Globus pallidus (tissue), 1 donor: ENCODE data around the gene SAPCD2.

Source experiments
- DNase-seq: peaks from one replicate; pipeline ENCODE4 v3.0.0-alpha.2; 2015; ENCODE audit warnings: low spot score

SAPCD2 gene

GRCh38 chr9:137107312-137107921 is 37.1 kb upstream of the SAPCD2 start:
- DNase-seq, result no peak

- no peak for DNase-seq
Measured at GRCh38 chr9:137106662-137107250, 36.4 kb upstream of the SAPCD2 start.

- no peak for DNase-seq
Measured at GRCh38 chr9:137105814-137106661, 35.7 kb upstream of the SAPCD2 start.

GRCh38 chr9:137103206-137103999 is 33.0 kb upstream of the SAPCD2 start:
- no peak for DNase-seq

- DNase-seq, result no peak
Measured at GRCh38 chr9:137099231-137099630, 28.9 kb upstream of the SAPCD2 start.

GRCh38 chr9:137097761-137098462 is 27.6 kb upstream of the SAPCD2 start:
- no peak for DNase-seq

- DNase-seq, result no peak
Measured at GRCh38 chr9:137096785-137097546, 26.6 kb upstream of the SAPCD2 start.

GRCh38 chr9:137095664-137096517 is 25.5 kb upstream of the SAPCD2 start:
- no peak for DNase-seq

GRCh38 chr9:137089232-137089947 is 19.0 kb upstream of the SAPCD2 start:
- DNase-seq, result no peak

- no peak for DNase-seq
Measured at GRCh38 chr9:137088121-137088520, 17.8 kb upstream of the SAPCD2 start.

- DNase-seq, result no peak
Measured at GRCh38 chr9:137087409-137087925, 17.1 kb upstream of the SAPCD2 start.

GRCh38 chr9:137086531-137087408 is 16.4 kb upstream of the SAPCD2 start, which contains the start of gene MAN1B1:
Gene MAN1B1, plus strand, starts transcription at chr9:137086985. Its CDS starts 15 bp downstream, at chr9:137087000.
- peak; percentile 96 for DNase-seq

GRCh38 chr9:137085920-137086530 is 15.7 kb upstream of the SAPCD2 start:
- DNase-seq, result no peak

GRCh38 chr9:137084526-137084925 is 14.2 kb upstream of the SAPCD2 start:
- no peak for DNase-seq

GRCh38 chr9:137083394-137084004 is 13.1 kb upstream of the SAPCD2 start:
- DNase-seq, result no peak

- no peak for DNase-seq
Measured at GRCh38 chr9:137082925-137083290, 12.6 kb upstream of the SAPCD2 start.
